Testis (tissue), 3 donors: Measurements from ENCODE around the gene SERTAD3. TPM values are rescaled to one million over a fixed set of nuclear protein-coding genes. Genes with fewer than 3 reads are reported as not detected.
"Not testable (repeated sequence)": the region's sequence is repeated elsewhere in the genome, so short reads cannot be mapped to it uniquely, and the experiment has no call there.

Source experiments
- DNase-seq: peaks from one replicate; pipeline ENCODE4 v3.0.0-alpha.2; 2019
- H3K27ac ChIP-seq, 2 donors: fragments of 200-600 bp; sonication (generic); one replicate each; pipeline ENCODE4 v1.5.1; 2019
- H3K27me3 ChIP-seq: fragments of 200-600 bp; sonication (generic); one replicate; pipeline ENCODE4 v1.5.1; 2019
- H3K36me3 ChIP-seq: fragments of 200-600 bp; sonication (generic); one replicate; pipeline ENCODE4 v1.5.1; 2017; ENCODE audit warnings: low read depth; ENCODE audit errors: missing control alignments
- H3K4me1 ChIP-seq: fragments of 200-600 bp; sonication (generic); one replicate; pipeline ENCODE4 v1.5.1; 2019
- H3K4me3 ChIP-seq, 2 donors: fragments of 200-600 bp; sonication (generic); one replicate each; pipeline ENCODE4 v1.5.1; 2017 to 2019
- H3K9me3 ChIP-seq: fragments of 200-600 bp; sonication (generic); one replicate; pipeline ENCODE4 v1.5.1; 2017
- POLR2A ChIP-seq: fragments of 450-650 bp; IDR thresholded peaks from one replicate; pipeline ENCODE4 v1.6.1; 2017; ENCODE audit warnings: antibody characterized with exemption, mild to moderate bottlenecking, moderate library complexity
- WGBS, 2 donors: methylation state at CpG; one replicate each; pipeline ENCODE4 v1.1.5; 2018; 5-methylcytosine and 5-hydroxymethylcytosine counted together
- intact Hi-C: fragments of 100-400 bp; cut with DNase I; formaldehyde crosslinking; loops from one replicate; pipeline ENCODE4 v1.15.1; 2023; ENCODE audit warnings: low total_unique reads
- polyA plus RNA-seq: library from polyadenylated mRNA; stranded (reverse); fragments of 350-450 nt; fragmentation: Illumina TruSeq; extraction: RNeasy Lipid Tissue Mini Kit (QIAGEN cat#74804); gene quantifications from one replicate; pipeline ENCODE4 v1.2.3, GENCODE V29; 2014; ENCODE audit warnings: low read depth, low replicate concordance; ENCODE audit not compliant: insufficient read depth
- total RNA-seq, 2 donors: library from RNA; depleted of rRNA; stranded (reverse); fragments of >200 nt; gene quantifications; one replicate each; pipeline ENCODE4 v1.2.3, GENCODE V29; 2016
- TF ChIP-seq, protein P1 (sequence below), 3 experiments: fragments of 450-650 bp in 2 of 3; fragments of 200-600 bp in 1 of 3; sonication (generic) in 1 of 3; IDR thresholded peaks; one replicate each; pipeline ENCODE4 v1.5.1; 2016 to 2019; ENCODE audit warnings: antibody characterized with exemption in 3 of 3, mild to moderate bottlenecking in 2 of 3, moderate library complexity in 1 of 3

SERTAD3 gene
- total and polyA plus RNA-seq, 3 donors from 2014 or later, result 22.4 to 33.9 (median 24.3) TPM

DNA sequence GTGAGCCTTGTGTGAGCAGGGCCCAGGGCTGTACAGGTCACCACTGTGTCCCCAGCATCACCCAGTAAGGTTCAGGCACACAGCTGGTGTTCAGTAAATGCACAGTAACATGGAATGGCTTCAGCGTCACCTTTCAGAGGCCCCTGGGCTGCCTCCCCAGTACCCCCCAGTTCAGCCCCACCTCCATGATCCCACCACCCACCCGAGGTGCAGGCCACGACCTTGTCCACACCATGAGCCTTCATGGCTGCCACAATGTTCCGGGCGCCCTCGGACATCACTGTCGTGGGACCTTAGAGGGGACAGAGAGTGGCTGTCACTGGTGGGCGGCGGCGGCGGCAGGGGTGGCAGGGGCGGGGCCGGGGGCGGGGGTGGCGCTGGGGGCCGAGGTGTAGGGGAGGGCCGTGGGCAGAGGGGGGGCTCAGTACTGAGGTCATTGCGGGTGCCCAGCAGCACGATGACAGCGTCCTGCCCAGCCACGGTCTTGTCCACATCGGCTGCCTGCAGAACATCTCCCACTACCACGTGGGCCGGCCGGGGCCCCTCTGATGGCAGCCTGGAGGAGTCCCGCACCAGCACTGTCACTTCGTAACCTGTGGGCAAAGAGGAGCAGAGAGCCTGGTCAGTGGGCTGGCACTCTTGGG, 13.9 kb upstream of the SERTAD3 start:
- Histone ChIP-seq H3K4me1 (no peaks in the 10 kb centered on the region), H3K9me3 (no peaks in the 10 kb centered on the region), H3K27ac (no peak overlapping the region), H3K36me3 (no peaks in the 10 kb centered on the region), H3K27me3 (no peaks in the 10 kb centered on the region), H3K4me3 (no peak overlapping the region)
- intact Hi-C loops, result no loop called here
- 79 to 84% methylated on average over 26 to 27 of the region's 27 CpGs for WGBS, 2 donors
- TF ChIP-seq, protein P1, sequence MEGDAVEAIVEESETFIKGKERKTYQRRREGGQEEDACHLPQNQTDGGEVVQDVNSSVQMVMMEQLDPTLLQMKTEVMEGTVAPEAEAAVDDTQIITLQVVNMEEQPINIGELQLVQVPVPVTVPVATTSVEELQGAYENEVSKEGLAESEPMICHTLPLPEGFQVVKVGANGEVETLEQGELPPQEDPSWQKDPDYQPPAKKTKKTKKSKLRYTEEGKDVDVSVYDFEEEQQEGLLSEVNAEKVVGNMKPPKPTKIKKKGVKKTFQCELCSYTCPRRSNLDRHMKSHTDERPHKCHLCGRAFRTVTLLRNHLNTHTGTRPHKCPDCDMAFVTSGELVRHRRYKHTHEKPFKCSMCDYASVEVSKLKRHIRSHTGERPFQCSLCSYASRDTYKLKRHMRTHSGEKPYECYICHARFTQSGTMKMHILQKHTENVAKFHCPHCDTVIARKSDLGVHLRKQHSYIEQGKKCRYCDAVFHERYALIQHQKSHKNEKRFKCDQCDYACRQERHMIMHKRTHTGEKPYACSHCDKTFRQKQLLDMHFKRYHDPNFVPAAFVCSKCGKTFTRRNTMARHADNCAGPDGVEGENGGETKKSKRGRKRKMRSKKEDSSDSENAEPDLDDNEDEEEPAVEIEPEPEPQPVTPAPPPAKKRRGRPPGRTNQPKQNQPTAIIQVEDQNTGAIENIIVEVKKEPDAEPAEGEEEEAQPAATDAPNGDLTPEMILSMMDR (IDR thresholded peaks at IDR 0.05), result no peak
- TF ChIP-seq POLR2A, result no peak
- no peak for DNase-seq

- Histone ChIP-seq H3K9me3 (no peaks in the 10 kb centered on the region), H3K4me1 (no peaks in the 10 kb centered on the region), H3K4me3 (no peak overlapping the region), H3K27me3 (no peaks in the 10 kb centered on the region), H3K36me3 (no peaks in the 10 kb centered on the region), H3K27ac (no peak overlapping the region)
- WGBS, 2 donors, result 90 to 95% methylated on average over 5 of the region's 5 CpGs
- intact Hi-C loops, result no loop called here
- DNase-seq, result no peak
- TF ChIP-seq, protein P1 (IDR thresholded peaks at IDR 0.05), result no peak
- no peak for TF ChIP-seq POLR2A
Measured at GRCh38 chr19:40457048-40457447, 12.9 kb upstream of the SERTAD3 start.

- H3K36me3 ChIP-seq, DNase-seq, H3K4me1 ChIP-seq, H3K27me3 ChIP-seq, H3K4me3 ChIP-seq, H3K9me3 ChIP-seq, intact Hi-C loops, H3K27ac ChIP-seq: not testable (repeated sequence)
- WGBS, 2 donors, result 84 to 98% methylated on average over 6 of the region's 6 CpGs
Measured at GRCh38 chr19:40453943-40454342, 9.8 kb upstream of the SERTAD3 start.

DNA sequence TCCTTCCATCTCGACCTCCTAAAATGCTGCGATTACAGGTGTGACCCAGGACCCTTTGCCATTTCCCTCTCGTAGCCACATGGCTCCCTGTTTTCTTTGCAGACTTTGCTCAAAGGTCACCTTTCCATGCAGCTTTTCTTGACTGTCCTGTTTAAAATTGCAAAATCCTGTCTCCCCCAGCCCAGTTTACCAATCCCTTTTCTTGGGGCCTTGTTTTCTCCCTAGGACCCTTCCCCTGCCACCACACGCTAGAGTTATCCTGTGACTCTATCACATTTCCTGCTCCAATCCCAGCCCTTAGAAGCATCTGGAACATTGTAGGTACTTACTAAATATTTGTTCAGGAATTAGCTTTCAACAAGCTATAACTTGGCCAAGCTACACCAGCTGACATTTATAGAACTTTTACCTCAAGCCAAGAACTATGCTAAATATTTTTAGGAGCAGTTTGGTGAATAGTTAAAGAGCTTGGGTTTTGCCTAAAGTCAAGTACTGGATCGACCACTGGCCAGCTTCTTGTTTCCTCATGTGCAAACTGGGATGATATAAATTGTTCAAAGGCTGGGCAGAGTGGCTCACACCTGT, 9.1 kb upstream of the SERTAD3 start:
- DNase-seq, result no peak
- Histone ChIP-seq H3K4me1 (no peaks in the 10 kb centered on the region), H3K9me3 (no peaks in the 10 kb centered on the region), H3K27me3 (no peaks in the 10 kb centered on the region), H3K27ac (no peak overlapping the region), H3K4me3 (no peak overlapping the region), H3K36me3 (no peaks in the 10 kb centered on the region)
- intact Hi-C loops, result no loop called here
- TF ChIP-seq, protein P1 (IDR thresholded peaks at IDR 0.05), result no peak
- no peak for TF ChIP-seq POLR2A
- WGBS, 2 donors, result 91 to 95% methylated on average over 5 of the region's 5 CpGs

DNA sequence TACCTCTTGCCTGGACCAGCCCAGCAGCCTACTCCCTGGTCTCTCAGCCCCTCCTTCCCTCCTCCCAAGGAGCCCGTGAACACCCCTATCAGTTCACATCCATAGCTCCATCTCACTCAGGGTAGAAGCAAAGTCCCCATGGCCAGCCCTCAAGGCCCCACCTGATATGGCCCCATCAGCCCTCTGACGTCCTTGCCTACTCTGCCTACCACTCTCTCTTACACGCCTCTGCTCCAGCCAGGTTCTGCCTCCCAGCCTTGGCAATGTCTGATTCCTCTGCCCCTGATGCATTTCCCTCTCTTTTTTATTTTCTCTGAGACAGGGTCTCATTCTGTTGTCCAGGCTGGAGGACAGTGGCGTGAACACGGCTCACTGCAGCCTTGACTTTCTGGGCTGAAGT, 7.9 kb upstream of the SERTAD3 start:
- WGBS, 2 donors, result 60 to 70% methylated on average over 5 of the region's 5 CpGs
- H3K27ac ChIP-seq, result no peak overlapping the region

More for the DNA sequence above, 7.9 kb upstream of the SERTAD3 start:
- no peak for DNase-seq
- Histone ChIP-seq H3K4me1 (no peaks in the 10 kb centered on the region), H3K9me3 (no peaks in the 10 kb centered on the region), H3K4me3 (no peak overlapping the region), H3K36me3 (no peaks in the 10 kb centered on the region), H3K27me3 (no peaks in the 10 kb centered on the region)
- intact Hi-C loops, result no loop called here
- TF ChIP-seq POLR2A, result no peak
- TF ChIP-seq, protein P1 (IDR thresholded peaks at IDR 0.05), result no peak
